Peyer's patch (tissue), 4 donors: ENCODE results near the gene MAP2K5. TPM values are rescaled to one million over a fixed set of nuclear protein-coding genes. Genes with fewer than 3 reads are reported as not detected.

Source experiments
- DNase-seq, 3 donors: peaks; one replicate each; pipeline ENCODE4 v3.0.0-alpha.2; 2017 to 2019
- H3K27ac ChIP-seq, 4 donors: fragments of 200-600 bp; sonication (generic); one replicate each; pipeline ENCODE4 v1.5.1; 2016 to 2019
- H3K27me3 ChIP-seq, 2 donors: fragments of 200-600 bp; sonication (generic); one replicate each; pipeline ENCODE4 v1.5.1; 2019
- H3K36me3 ChIP-seq, 3 donors: fragments of 200-600 bp; sonication (generic); one replicate each; pipeline ENCODE4 v1.5.1; 2016 to 2019
- H3K4me1 ChIP-seq, 4 donors: fragments of 200-600 bp; sonication (generic); one replicate each; pipeline ENCODE4 v1.5.1; 2016 to 2019
- H3K4me3 ChIP-seq, 4 donors: fragments of 200-600 bp; sonication (generic); 1 replicate in 3 of 4; 2 replicates in 1 of 4; pipeline ENCODE4 v1.5.1; 2016 to 2019; ENCODE audit warnings: mild to moderate bottlenecking in 1 of 4
- H3K9me3 ChIP-seq, 4 donors: fragments of 200-600 bp; sonication (generic); one replicate each; pipeline ENCODE4 v1.5.1; 2016 to 2019; ENCODE audit warnings: mild to moderate bottlenecking in 1 of 4
- POLR2A ChIP-seq, 2 donors: fragments of 450-650 bp; IDR thresholded peaks; one replicate each; pipeline ENCODE4 v1.5.1; 2017; ENCODE audit warnings: antibody characterized with exemption in 2 of 2, mild to moderate bottlenecking in 2 of 2, moderate library complexity in 2 of 2
- total RNA-seq, 4 donors: library from RNA; depleted of rRNA; stranded (reverse); fragments of >200 nt; gene quantifications; one replicate each; pipeline ENCODE4 v1.1.0, GENCODE V29; 2016
- TF ChIP-seq, protein P1 (sequence below), 6 experiments: fragments of 450-650 bp in 4 of 6; fragments of 200-600 bp in 2 of 6; sonication (generic) in 1 of 6; IDR thresholded peaks; one replicate each; pipeline ENCODE4 v1.5.1; 2017 to 2019; ENCODE audit warnings: antibody characterized with exemption in 6 of 6, mild to moderate bottlenecking in 3 of 6, moderate library complexity in 1 of 6

MAP2K5 gene
- total RNA-seq, 4 donors from 2014 or later = 14.0 to 50.3 (median 21.2) TPM

DNA sequence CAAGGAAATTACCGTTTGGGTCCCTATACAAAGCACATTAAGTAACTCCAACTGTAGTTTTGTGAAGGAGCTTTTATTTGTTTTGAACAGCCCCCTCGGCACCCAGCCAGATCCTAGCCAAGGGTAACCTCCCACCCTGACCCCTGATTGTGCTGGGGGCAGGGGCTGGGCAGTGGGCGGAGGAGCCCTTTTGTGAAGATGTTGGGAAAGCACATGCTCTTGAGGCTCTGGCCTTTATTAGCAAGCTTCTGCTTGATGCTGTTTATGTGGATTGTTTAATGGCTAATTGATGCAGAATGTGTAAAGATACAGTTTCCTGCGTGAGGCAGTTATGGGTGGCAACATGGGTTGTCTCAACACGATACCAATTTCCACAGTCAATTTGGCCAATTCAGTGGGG, 136.5 kb downstream of the MAP2K5 start:
- Histone ChIP-seq H3K4me3 (no peak overlapping the region), H3K27me3 (no peaks in the 10 kb centered on the region), H3K9me3 (peaks cover 0 to 6% (median 2%) of the 10 kb centered on the region in 4 donors), H3K4me1 (no peaks in the 10 kb centered on the region), H3K27ac (no peak overlapping the region), H3K36me3 (no peaks in the 10 kb centered on the region)
- TF ChIP-seq POLR2A (IDR thresholded peaks at IDR 0.05) = no peak
- TF ChIP-seq, protein P1, sequence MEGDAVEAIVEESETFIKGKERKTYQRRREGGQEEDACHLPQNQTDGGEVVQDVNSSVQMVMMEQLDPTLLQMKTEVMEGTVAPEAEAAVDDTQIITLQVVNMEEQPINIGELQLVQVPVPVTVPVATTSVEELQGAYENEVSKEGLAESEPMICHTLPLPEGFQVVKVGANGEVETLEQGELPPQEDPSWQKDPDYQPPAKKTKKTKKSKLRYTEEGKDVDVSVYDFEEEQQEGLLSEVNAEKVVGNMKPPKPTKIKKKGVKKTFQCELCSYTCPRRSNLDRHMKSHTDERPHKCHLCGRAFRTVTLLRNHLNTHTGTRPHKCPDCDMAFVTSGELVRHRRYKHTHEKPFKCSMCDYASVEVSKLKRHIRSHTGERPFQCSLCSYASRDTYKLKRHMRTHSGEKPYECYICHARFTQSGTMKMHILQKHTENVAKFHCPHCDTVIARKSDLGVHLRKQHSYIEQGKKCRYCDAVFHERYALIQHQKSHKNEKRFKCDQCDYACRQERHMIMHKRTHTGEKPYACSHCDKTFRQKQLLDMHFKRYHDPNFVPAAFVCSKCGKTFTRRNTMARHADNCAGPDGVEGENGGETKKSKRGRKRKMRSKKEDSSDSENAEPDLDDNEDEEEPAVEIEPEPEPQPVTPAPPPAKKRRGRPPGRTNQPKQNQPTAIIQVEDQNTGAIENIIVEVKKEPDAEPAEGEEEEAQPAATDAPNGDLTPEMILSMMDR (IDR thresholded peaks at IDR 0.05) = no peak
- no peak for DNase-seq

DNA sequence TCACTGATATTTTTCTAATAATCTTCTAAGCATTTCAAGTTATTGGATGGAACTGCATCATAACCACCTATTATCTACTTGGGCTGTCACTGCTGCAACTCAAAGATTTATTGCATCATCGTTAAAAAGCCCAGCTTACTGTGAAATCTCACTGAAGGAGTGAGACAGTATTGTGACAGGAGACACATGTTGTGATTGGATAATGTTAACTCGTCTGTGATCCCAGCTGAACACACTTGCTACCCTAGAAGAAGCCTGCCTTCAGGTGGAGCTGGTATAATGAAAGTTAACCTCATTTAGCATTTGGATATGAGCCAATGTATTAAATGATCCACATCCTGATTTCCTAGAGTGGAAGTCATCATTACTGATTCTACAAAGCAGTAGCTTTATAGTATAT, 138.1 kb downstream of the MAP2K5 start:
- H3K4me1 ChIP-seq = no peaks in the 10 kb centered on the region
- TF ChIP-seq, protein P1 (IDR thresholded peaks at IDR 0.05) = no peak
- TF ChIP-seq POLR2A (IDR thresholded peaks at IDR 0.05) = no peak

GRCh38 chr15:67685008-67685599, 142.6 kb downstream of the MAP2K5 start:
- DNase-seq = no peak
- H3K27me3 ChIP-seq = no peaks in the 10 kb centered on the region
- TF ChIP-seq, protein P1 (IDR thresholded peaks at IDR 0.05) = no peak
- no peak for TF ChIP-seq POLR2A (IDR thresholded peaks at IDR 0.05)
- no peaks in the 10 kb centered on the region for H3K4me1 ChIP-seq
- H3K9me3 ChIP-seq = peaks cover 0 to 22% (median 2%) of the 10 kb centered on the region in 4 donors
- no peak overlapping the region for H3K27ac ChIP-seq
- no peaks in the 10 kb centered on the region for H3K36me3 ChIP-seq
- H3K4me3 ChIP-seq = no peak overlapping the region

More for the DNA sequence above, 138.1 kb downstream of the MAP2K5 start:
- peaks cover 0 to 22% (median 2%) of the 10 kb centered on the region in 4 donors for H3K9me3 ChIP-seq
- H3K27ac ChIP-seq = no peak overlapping the region
- no peaks in the 10 kb centered on the region for H3K36me3 ChIP-seq
- no peak overlapping the region for H3K4me3 ChIP-seq
- no peak for DNase-seq
- H3K27me3 ChIP-seq = no peaks in the 10 kb centered on the region

- Histone ChIP-seq H3K27ac (no peak overlapping the region), H3K4me3 (no peak overlapping the region), H3K36me3 (no peaks in the 10 kb centered on the region), H3K9me3 (peaks cover 0 to 22% (median 2%) of the 10 kb centered on the region in 4 donors), H3K27me3 (no peaks in the 10 kb centered on the region), H3K4me1 (no peaks in the 10 kb centered on the region)
- DNase-seq = no peak
- TF ChIP-seq, protein P1 (IDR thresholded peaks at IDR 0.05) = no peak
- TF ChIP-seq POLR2A (IDR thresholded peaks at IDR 0.05) = no peak
Measured at GRCh38 chr15:67685716-67686115, 143.2 kb downstream of the MAP2K5 start.

- H3K4me1 ChIP-seq = no peaks in the 10 kb centered on the region
- no peak for DNase-seq
- TF ChIP-seq, protein P1 (IDR thresholded peaks at IDR 0.05) = no peak
- TF ChIP-seq POLR2A (IDR thresholded peaks at IDR 0.05) = no peak
- H3K9me3 ChIP-seq = no peaks in the 10 kb centered on the region
- H3K4me3 ChIP-seq = no peak overlapping the region
- no peak overlapping the region for H3K27ac ChIP-seq
- H3K36me3 ChIP-seq = no peaks in the 10 kb centered on the region
- H3K27me3 ChIP-seq = no peaks in the 10 kb centered on the region
Measured at GRCh38 chr15:67690936-67691335, 148.4 kb downstream of the MAP2K5 start.
